Measurements from ENCODE around the gene RBM23.
"Not testable (repeated sequence)": the region's sequence is repeated elsewhere in the genome, so short reads cannot be mapped to it uniquely, and the experiment has no call there.

DNA sequence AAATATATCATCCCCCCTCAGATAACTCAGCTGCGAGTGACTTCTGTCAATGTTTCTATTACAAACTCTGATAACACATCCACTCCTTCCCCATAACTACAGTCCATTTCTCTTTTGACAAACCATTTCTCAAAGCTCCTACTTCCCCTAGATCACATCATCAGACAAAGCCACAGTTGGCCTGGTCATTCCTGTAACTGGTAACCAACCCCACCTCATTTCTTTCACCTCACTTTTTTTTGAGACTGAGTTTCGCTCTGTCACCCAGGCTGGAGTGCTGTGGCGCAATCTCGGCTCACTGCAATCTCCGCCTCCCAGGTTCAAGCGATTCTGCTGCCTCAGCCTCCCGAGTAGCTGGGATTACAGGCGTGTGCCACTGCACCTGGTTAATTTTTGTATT lies 32.8 kb upstream of the RBM23 start:
- not testable (repeated sequence) for TF ChIP-seq POLR2A (IDR thresholded peaks at IDR 0.05; ENCODE audit: low read depth, low read length); IKZF2 (IDR thresholded peaks at IDR 0.05); TAF1 (IDR thresholded peaks at IDR 0.05; ENCODE audit: borderline replicate concordance, low read depth, low read length); GABPA (IDR thresholded peaks at IDR 0.05; ENCODE audit: low read depth); YY1 (IDR thresholded peaks at IDR 0.05; ENCODE audit: low read depth, low read length); STAT1 (conservative IDR thresholded peaks at IDR 0.05); SP1 (IDR thresholded peaks at IDR 0.05; ENCODE audit: low read depth, low read length); ZNF24 (IDR thresholded peaks at IDR 0.05); EP300 (IDR thresholded peaks at IDR 0.05; ENCODE audit: borderline replicate concordance in 1 of 2, control insufficient read depth in 1 of 2, low read depth in 2 of 2, low read length in 2 of 2); BMI1 (IDR thresholded peaks at IDR 0.05; ENCODE audit: borderline replicate concordance)
- TF ChIP-seq, protein P1, sequence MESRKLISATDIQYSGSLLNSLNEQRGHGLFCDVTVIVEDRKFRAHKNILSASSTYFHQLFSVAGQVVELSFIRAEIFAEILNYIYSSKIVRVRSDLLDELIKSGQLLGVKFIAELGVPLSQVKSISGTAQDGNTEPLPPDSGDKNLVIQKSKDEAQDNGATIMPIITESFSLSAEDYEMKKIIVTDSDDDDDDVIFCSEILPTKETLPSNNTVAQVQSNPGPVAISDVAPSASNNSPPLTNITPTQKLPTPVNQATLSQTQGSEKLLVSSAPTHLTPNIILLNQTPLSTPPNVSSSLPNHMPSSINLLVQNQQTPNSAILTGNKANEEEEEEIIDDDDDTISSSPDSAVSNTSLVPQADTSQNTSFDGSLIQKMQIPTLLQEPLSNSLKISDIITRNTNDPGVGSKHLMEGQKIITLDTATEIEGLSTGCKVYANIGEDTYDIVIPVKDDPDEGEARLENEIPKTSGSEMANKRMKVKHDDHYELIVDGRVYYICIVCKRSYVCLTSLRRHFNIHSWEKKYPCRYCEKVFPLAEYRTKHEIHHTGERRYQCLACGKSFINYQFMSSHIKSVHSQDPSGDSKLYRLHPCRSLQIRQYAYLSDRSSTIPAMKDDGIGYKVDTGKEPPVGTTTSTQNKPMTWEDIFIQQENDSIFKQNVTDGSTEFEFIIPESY (IDR thresholded peaks at IDR 0.05), result not testable (repeated sequence)
- TF ChIP-seq, protein P2, sequence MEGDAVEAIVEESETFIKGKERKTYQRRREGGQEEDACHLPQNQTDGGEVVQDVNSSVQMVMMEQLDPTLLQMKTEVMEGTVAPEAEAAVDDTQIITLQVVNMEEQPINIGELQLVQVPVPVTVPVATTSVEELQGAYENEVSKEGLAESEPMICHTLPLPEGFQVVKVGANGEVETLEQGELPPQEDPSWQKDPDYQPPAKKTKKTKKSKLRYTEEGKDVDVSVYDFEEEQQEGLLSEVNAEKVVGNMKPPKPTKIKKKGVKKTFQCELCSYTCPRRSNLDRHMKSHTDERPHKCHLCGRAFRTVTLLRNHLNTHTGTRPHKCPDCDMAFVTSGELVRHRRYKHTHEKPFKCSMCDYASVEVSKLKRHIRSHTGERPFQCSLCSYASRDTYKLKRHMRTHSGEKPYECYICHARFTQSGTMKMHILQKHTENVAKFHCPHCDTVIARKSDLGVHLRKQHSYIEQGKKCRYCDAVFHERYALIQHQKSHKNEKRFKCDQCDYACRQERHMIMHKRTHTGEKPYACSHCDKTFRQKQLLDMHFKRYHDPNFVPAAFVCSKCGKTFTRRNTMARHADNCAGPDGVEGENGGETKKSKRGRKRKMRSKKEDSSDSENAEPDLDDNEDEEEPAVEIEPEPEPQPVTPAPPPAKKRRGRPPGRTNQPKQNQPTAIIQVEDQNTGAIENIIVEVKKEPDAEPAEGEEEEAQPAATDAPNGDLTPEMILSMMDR (IDR thresholded peaks at IDR 0.05 in 2 of 3, conservative IDR thresholded peaks at IDR 0.05 in 1 of 3; ENCODE audit: control insufficient read depth in 2 of 3, extremely low read depth in 1 of 3, insufficient read depth in 1 of 3, low read depth in 3 of 3, low read length in 3 of 3), result not testable (repeated sequence)

Data from GM12878 (cell line).